GM18867 (cell line): ENCODE data around the gene NFKBIB.
"Not testable (repeated sequence)": the region's sequence is repeated elsewhere in the genome, so short reads cannot be mapped to it uniquely, and the experiment has no call there.

ENCODE experiments used
- ATAC-seq: cut with Tn5 transposase; IDR thresholded peaks from one replicate; pipeline ENCODE4 v1.9.1; 2021; ENCODE audit warnings: mild to moderate bottlenecking, moderate library complexity; ENCODE audit not compliant: unreplicated experiment

Gene NFKBIB

GRCh38 chr19:38875656-38876395, 23.9 kb upstream of the NFKBIB start:
- no peak for ATAC-seq

- ATAC-seq, result no peak
Measured at GRCh38 chr19:38877781-38878574, 21.8 kb upstream of the NFKBIB start, which contains the start of gene RINL. Gene RINL, minus strand, starts transcription at chr19:38878275. Its CDS starts 1,533 bp downstream, at chr19:38876742.

- no peak for ATAC-seq
Measured at GRCh38 chr19:38878575-38879399, 21.0 kb upstream of the NFKBIB start.

- ATAC-seq, result no peak
Measured at GRCh38 chr19:38879400-38879751, 20.4 kb upstream of the NFKBIB start.

- ATAC-seq, result no peak
Measured at GRCh38 chr19:38880076-38880881, 19.5 kb upstream of the NFKBIB start.

GRCh38 chr19:38880882-38881609, 18.7 kb upstream of the NFKBIB start:
- ATAC-seq, result no peak

GRCh38 chr19:38883286-38883685, 16.5 kb upstream of the NFKBIB start:
- no peak for ATAC-seq

- not testable (repeated sequence) for ATAC-seq
Measured at GRCh38 chr19:38884691-38885090, 15.1 kb upstream of the NFKBIB start.

- no peak for ATAC-seq
Measured at GRCh38 chr19:38888876-38889275, 10.9 kb upstream of the NFKBIB start.

- ATAC-seq, result no peak
Measured at GRCh38 chr19:38889803-38890202, 10.0 kb upstream of the NFKBIB start.

GRCh38 chr19:38890686-38891085, 9.1 kb upstream of the NFKBIB start:
- ATAC-seq, result no peak

GRCh38 chr19:38891771-38892170, 8.0 kb upstream of the NFKBIB start:
- ATAC-seq, result no peak

- ATAC-seq, result no peak
Measured at GRCh38 chr19:38892841-38893240, 6.9 kb upstream of the NFKBIB start.

- no peak for ATAC-seq
Measured at GRCh38 chr19:38893341-38893771, 6.4 kb upstream of the NFKBIB start.

GRCh38 chr19:38894968-38895367, 4.8 kb upstream of the NFKBIB start:
- ATAC-seq, result no peak

GRCh38 chr19:38898788-38899446, 852 bp upstream of the NFKBIB start:
- ATAC-seq, result no peak

GRCh38 chr19:38900202-38900629, 447 bp downstream of the NFKBIB start:
- no peak for ATAC-seq

- no peak for ATAC-seq
Measured at GRCh38 chr19:38900743-38901190, 998 bp downstream of the NFKBIB start.

- no peak for ATAC-seq
Measured at GRCh38 chr19:38901683-38902082, 1.9 kb downstream of the NFKBIB start.
